NCI-H460 (cell line): Measurements from ENCODE around the gene SARDH. TPM values are rescaled to one million over a fixed set of nuclear protein-coding genes. Genes with fewer than 3 reads are reported as not detected.

ENCODE experiments used
- DNase-seq: peaks from one replicate; pipeline ENCODE4 v3.0.0-alpha.2; 2016; ENCODE audit warnings: low read depth; ENCODE audit errors: extremely low read depth
- total RNA-seq: library from RNA; depleted of rRNA; stranded (reverse); fragments of >200 nt; shearing (Covaris generic); gene quantifications from 2 replicates; pipeline ENCODE4 v1.2.3, GENCODE V29; 2014

SARDH gene
- total RNA-seq, 1 experiment from 2014 or later, result 0.07 TPM

- no peak for DNase-seq
Observed at GRCh38 chr9:133690081-133690561, 48.0 kb downstream of the SARDH start.

GRCh38 chr9:133689151-133689763 lies 48.9 kb downstream of the SARDH start:
- no peak for DNase-seq

GRCh38 chr9:133687856-133688761 lies 50.0 kb downstream of the SARDH start:
- DNase-seq, result no peak

GRCh38 chr9:133686642-133687575 lies 51.2 kb downstream of the SARDH start:
- DNase-seq, result no peak

- no peak for DNase-seq
Observed at GRCh38 chr9:133685653-133686609, 52.2 kb downstream of the SARDH start.

- no peak for DNase-seq
Observed at GRCh38 chr9:133684936-133685361, 53.2 kb downstream of the SARDH start.

- DNase-seq, result no peak
Observed at GRCh38 chr9:133684121-133684935, 53.8 kb downstream of the SARDH start.

- DNase-seq, result no peak
Observed at GRCh38 chr9:133683586-133684120, 54.5 kb downstream of the SARDH start.

- DNase-seq, result no peak
Observed at GRCh38 chr9:133682818-133683585, 55.1 kb downstream of the SARDH start.

GRCh38 chr9:133681658-133682306 lies 56.4 kb downstream of the SARDH start:
- DNase-seq, result no peak

GRCh38 chr9:133680976-133681657 lies 57.0 kb downstream of the SARDH start:
- DNase-seq, result no peak

- DNase-seq, result no peak
Observed at GRCh38 chr9:133680250-133680975, 57.7 kb downstream of the SARDH start.

GRCh38 chr9:133679466-133680061 lies 58.6 kb downstream of the SARDH start:
- DNase-seq, result no peak

GRCh38 chr9:133679056-133679455 lies 59.1 kb downstream of the SARDH start:
- DNase-seq, result no peak
